Measurements from ENCODE around the gene OR8B12. TPM values are rescaled to one million over a fixed set of nuclear protein-coding genes. Genes with fewer than 3 reads are reported as not detected.

OR8B12 gene
- total and polyA plus RNA-seq, 7 donors: not detected

DNA sequence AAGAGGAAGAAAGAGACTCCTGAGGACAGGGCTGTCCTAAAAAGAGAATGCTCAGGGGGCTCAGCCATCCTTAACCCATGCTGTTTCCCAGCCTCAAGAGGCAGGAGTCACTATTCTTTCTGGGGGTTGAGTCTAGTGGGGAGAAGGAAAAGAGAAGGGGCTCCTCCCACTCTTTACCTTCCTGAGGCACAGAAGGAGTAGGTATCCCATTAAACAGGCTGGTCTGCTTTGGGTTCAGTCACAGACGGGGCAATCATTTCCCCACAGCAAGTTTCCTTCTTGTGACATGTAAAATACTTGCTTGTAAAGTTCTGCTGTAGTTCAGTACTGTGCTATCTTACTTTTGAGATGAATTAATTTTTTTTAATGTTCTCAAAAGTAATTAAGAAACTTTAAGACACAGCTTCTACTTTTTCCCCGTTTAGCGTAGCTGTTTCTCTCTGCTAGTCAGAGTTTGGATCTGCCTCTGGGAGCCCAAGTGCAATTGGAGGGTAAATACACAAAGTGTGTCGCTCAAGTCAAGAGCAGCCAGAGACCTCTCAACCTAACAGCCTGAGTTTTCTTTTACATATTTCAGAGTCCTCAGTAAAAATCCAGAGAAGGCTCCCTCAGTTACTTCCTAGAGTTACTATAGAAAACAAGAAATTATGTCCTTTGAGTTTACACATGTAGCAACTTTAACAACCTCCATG lies 41.4 kb upstream of the OR8B12 start:
- no peak overlapping the region for H3K27ac ChIP-seq
- H3K27me3 ChIP-seq: no peaks in the 10 kb centered on the region
- no peaks in the 10 kb centered on the region for H3K36me3 ChIP-seq
- TF ChIP-seq, protein P1, sequence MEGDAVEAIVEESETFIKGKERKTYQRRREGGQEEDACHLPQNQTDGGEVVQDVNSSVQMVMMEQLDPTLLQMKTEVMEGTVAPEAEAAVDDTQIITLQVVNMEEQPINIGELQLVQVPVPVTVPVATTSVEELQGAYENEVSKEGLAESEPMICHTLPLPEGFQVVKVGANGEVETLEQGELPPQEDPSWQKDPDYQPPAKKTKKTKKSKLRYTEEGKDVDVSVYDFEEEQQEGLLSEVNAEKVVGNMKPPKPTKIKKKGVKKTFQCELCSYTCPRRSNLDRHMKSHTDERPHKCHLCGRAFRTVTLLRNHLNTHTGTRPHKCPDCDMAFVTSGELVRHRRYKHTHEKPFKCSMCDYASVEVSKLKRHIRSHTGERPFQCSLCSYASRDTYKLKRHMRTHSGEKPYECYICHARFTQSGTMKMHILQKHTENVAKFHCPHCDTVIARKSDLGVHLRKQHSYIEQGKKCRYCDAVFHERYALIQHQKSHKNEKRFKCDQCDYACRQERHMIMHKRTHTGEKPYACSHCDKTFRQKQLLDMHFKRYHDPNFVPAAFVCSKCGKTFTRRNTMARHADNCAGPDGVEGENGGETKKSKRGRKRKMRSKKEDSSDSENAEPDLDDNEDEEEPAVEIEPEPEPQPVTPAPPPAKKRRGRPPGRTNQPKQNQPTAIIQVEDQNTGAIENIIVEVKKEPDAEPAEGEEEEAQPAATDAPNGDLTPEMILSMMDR (IDR thresholded peaks at IDR 0.05): no peak
- TF ChIP-seq EP300 (IDR thresholded peaks at IDR 0.05): no peak
- TF ChIP-seq POLR2AphosphoS5 (IDR thresholded peaks at IDR 0.05): no peak
- no peak for TF ChIP-seq POLR2A (IDR thresholded peaks at IDR 0.05)
- H3K9me3 ChIP-seq: no peaks in the 10 kb centered on the region
- WGBS, 2 donors: 24 to 66% methylated on average over 4 of the region's 4 CpGs
- H3K4me1 ChIP-seq: no peaks in the 10 kb centered on the region
- no peak for DNase-seq
- intact Hi-C loops (cut with DNase I): loop anchor here (5.0 kb wide), 2 partner anchors 168 to 513 kb away; no protein-coding TSS in a partner anchor
- H3K4me3 ChIP-seq: no peak overlapping the region

DNA sequence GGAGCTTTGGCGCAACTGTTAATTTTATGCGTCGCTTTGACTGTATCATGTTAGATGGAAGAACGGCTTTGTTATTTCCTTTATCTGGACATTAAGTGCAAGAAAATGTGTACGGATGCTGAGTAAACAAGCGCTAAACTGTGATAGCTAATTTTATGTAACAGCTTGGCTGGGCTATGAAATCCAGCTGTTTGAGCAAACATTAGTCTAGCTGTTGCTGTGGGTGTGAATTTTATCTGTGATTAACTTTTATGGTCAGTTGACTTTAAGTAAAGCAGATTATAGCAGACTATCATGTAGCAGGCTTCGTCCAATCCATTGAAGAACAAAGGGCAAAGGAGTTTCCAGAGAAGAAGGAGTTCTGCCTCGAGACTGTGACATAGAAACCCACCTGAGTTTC lies 40.3 kb upstream of the OR8B12 start:
- DNase-seq: no peak
- Histone ChIP-seq H3K4me1 (no peaks in the 10 kb centered on the region), H3K9me3 (no peaks in the 10 kb centered on the region), H3K4me3 (no peak overlapping the region), H3K27ac (no peak overlapping the region), H3K36me3 (no peaks in the 10 kb centered on the region), H3K27me3 (no peaks in the 10 kb centered on the region)
- intact Hi-C loops (cut with DNase I): no loop called here
- 15 to 54% methylated on average over 8 of the region's 8 CpGs for WGBS, 2 donors
- no peak for TF ChIP-seq EP300 (IDR thresholded peaks at IDR 0.05)
- TF ChIP-seq POLR2AphosphoS5 (IDR thresholded peaks at IDR 0.05): no peak
- TF ChIP-seq, protein P1 (IDR thresholded peaks at IDR 0.05): no peak
- TF ChIP-seq POLR2A (IDR thresholded peaks at IDR 0.05): no peak

DNA sequence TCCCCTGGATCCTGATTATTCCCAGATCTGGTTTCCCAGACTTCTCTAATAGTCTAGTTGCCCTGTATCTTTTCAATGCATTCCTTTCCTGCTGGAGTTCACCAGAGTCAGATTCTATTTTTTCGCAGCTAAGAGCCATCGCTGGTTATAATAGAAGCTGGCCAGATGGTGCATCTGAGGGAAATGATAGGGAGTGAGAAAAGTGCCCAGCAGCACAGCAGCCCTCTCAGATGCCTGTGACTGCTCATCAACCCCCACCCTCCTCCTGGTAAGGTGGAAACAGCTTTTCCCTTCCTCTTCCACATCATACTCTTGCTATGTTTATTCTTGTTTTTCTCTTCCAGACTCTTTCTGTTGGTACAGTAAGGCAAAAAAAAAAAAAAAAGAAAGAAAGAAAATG lies 39.1 kb upstream of the OR8B12 start:
- intact Hi-C loops (cut with DNase I): no loop called here

DNA sequence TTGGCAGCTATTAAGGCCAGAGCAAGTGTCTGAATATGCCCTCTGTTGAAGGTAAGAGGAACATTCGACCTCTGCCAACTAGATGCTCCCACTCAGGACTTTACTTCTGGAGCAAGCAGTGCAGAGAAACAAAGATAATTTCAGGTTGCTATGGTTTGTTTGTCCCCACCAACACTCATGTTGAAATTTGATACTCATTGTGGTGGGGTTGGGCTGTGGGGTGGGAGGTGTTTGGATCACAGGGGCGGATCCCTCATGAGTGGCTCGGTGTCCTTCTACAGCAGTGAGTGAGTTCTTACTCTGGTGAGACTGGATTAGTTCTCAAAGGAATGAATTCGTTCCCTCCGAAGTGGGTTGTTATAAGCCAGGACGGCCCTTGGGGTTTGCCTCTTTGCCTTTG lies 38.4 kb upstream of the OR8B12 start:
- Histone ChIP-seq H3K4me1 (no peaks in the 10 kb centered on the region), H3K4me3 (no peak overlapping the region)
- WGBS, 2 donors: 69 to 81% methylated on average over 6 of the region's 6 CpGs

More for the DNA sequence above, 39.1 kb upstream of the OR8B12 start:
- no peak for DNase-seq
- Histone ChIP-seq H3K36me3 (no peaks in the 10 kb centered on the region), H3K9me3 (no peaks in the 10 kb centered on the region), H3K27ac (no peak overlapping the region), H3K4me1 (no peaks in the 10 kb centered on the region), H3K4me3 (no peak overlapping the region), H3K27me3 (no peaks in the 10 kb centered on the region)
- TF ChIP-seq, protein P1 (IDR thresholded peaks at IDR 0.05): no peak
- TF ChIP-seq POLR2AphosphoS5 (IDR thresholded peaks at IDR 0.05) (no peak), EP300 (IDR thresholded peaks at IDR 0.05) (no peak), POLR2A (IDR thresholded peaks at IDR 0.05) (no peak)
- WGBS, 2 donors: 86 to 93% methylated on average over 2 of the region's 2 CpGs

More for the DNA sequence above, 38.4 kb upstream of the OR8B12 start:
- intact Hi-C loops (cut with DNase I): no loop called here
- no peaks in the 10 kb centered on the region for H3K27me3 ChIP-seq
- H3K9me3 ChIP-seq: no peaks in the 10 kb centered on the region
- TF ChIP-seq POLR2AphosphoS5 (IDR thresholded peaks at IDR 0.05): no peak
- no peak for TF ChIP-seq POLR2A (IDR thresholded peaks at IDR 0.05)
- no peak for TF ChIP-seq EP300 (IDR thresholded peaks at IDR 0.05)
- TF ChIP-seq, protein P1 (IDR thresholded peaks at IDR 0.05): no peak
- no peak for DNase-seq
- no peaks in the 10 kb centered on the region for H3K36me3 ChIP-seq
- no peak overlapping the region for H3K27ac ChIP-seq
